SU-DHL-6 (cell line): ENCODE data around the gene ACOX3.
A peak's percentile ranks its signal among the peaks of the same experiment; 100 is the strongest.

Source experiments
- H2AFZ ChIP-seq: fragments of 200-600 bp; sonication (generic); 2 replicates; pipeline ENCODE4 v1.6.1; 2014; ENCODE audit warnings: low read depth, mild to moderate bottlenecking, moderate library complexity, mixed read lengths, antibody characterized with exemption, low read length; ENCODE audit not compliant: severe bottlenecking
- H3F3A ChIP-seq: fragments of 200-600 bp; shearing (Covaris generic); 2 replicates; pipeline ENCODE4 v1.6.0; 2016; ENCODE audit warnings: antibody characterized with exemption, mild to moderate bottlenecking; ENCODE audit not compliant: insufficient read depth
- H3K27ac ChIP-seq: fragments of 200-600 bp; sonication (generic); 2 replicates; pipeline ENCODE4 v1.5.1; 2016; ENCODE audit warnings: low read depth, mild to moderate bottlenecking, low read length, moderate library complexity, mixed read lengths
- H3K27me3 ChIP-seq: fragments of 200-600 bp; sonication (generic), shearing (Covaris generic); 2 replicates; pipeline ENCODE4 v1.6.0; 2014; ENCODE audit warnings: mild to moderate bottlenecking, low read length
- H3K36me3 ChIP-seq: fragments of 200-600 bp; sonication (generic); 2 replicates; pipeline ENCODE4 v1.6.1; 2014; ENCODE audit warnings: mild to moderate bottlenecking, low read length, mixed read lengths
- H3K4me2 ChIP-seq: fragments of 300-600, 200-600 bp; shearing (Covaris generic), sonication (generic); 2 replicates; pipeline ENCODE4 v1.6.0; 2014; ENCODE audit warnings: low read length, low read depth, mild to moderate bottlenecking; ENCODE audit not compliant: poor library complexity, severe bottlenecking
- H3K4me3 ChIP-seq: fragments of 200-600 bp; sonication (generic); 2 replicates; pipeline ENCODE4 v1.5.1; 2014; ENCODE audit warnings: antibody characterized with exemption, low read length, mild to moderate bottlenecking, mixed read lengths; ENCODE audit not compliant: insufficient read depth, poor library complexity, severe bottlenecking
- H3K79me2 ChIP-seq: fragments of 200-600 bp; sonication (generic); 2 replicates; pipeline ENCODE4 v1.6.1; 2014; ENCODE audit warnings: mild to moderate bottlenecking, low read length, moderate library complexity; ENCODE audit not compliant: insufficient read depth
- H3K9ac ChIP-seq: fragments of 200-600 bp; sonication (generic); 2 replicates; pipeline ENCODE4 v1.7.0; 2014; ENCODE audit warnings: mild to moderate bottlenecking, low read length
- H3K9me2 ChIP-seq: fragments of 200-600 bp; sonication (generic); replicated peaks from 2 replicates; pipeline ENCODE4 v1.6.1; 2014; ENCODE audit warnings: low read length; ENCODE audit not compliant: insufficient read depth
- H3K9me3 ChIP-seq: fragments of 200-600 bp; sonication (generic); 2 replicates; pipeline ENCODE4 v1.6.1; 2014; ENCODE audit warnings: low read length, mixed read lengths; ENCODE audit not compliant: insufficient read depth
- H4K20me1 ChIP-seq: fragments of 200-600 bp; sonication (generic); 2 replicates; pipeline ENCODE4 v1.6.1; 2014; ENCODE audit warnings: low read depth, mild to moderate bottlenecking, antibody characterized with exemption, low read length, moderate library complexity, mixed read lengths
- CTCF ChIP-seq: fragments of 200-600 bp; sonication (generic); IDR thresholded peaks from one replicate; pipeline ENCODE4 v1.5.1; 2017; ENCODE audit warnings: antibody characterized with exemption, mild to moderate bottlenecking, low read length, moderate library complexity; ENCODE audit not compliant: insufficient read depth, poor library complexity, severe bottlenecking
- EZH2phosphoT487 ChIP-seq: fragments of 200-600 bp; sonication (generic), shearing (Covaris generic); conservative IDR thresholded peaks from 2 replicates; pipeline ENCODE4 v1.6.1; 2018; ENCODE audit warnings: mild to moderate bottlenecking, antibody characterized with exemption, low read length, moderate library complexity, mixed read lengths

Gene ACOX3

DNA sequence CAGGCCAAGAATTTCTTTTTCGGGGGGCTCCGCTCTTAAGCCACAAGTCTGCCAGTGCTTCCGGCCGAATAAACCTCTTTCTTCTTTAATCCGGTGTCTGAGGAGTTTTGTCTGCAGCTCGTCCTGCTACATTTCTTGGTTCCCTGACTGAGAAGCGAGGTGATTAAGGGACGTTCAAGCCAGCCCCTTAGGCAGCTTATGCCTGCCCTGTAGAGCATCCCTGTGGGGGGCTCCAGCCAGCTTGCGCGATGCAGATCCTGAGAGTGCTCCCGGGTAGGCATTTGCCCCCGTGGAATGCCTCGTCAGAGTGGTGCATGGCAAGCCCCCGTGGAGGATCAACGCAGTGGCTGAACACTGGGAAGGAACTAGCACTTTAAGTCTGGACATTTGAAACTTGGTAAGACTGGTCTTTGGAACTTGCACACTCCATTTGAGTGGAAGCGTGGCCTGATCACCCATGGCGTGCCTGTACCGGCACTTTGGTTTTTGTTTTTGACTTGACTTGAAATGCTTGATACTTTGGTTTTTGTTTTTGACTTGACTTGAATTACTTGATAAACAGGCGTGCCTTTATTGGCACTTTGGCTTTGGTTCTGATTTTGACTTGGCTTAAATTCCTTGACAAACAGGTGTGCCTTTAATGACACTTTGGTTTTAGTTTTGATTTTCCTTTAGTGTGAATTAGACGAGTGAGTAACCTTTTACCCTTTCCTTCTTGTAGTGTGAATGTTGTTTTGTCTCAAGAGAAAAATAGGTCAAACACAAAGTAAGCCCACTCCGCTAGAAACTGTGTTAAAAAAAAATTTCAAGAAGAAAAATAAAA lies 6.1 kb downstream of the ACOX3 start:
- TF ChIP-seq CTCF: no peak
- TF ChIP-seq EZH2phosphoT487: no peak
- Histone ChIP-seq H4K20me1 (no peaks in the 10 kb centered on the region), H3K9me2 (no peaks in the 10 kb centered on the region), H3K9me3 (no peaks in the 10 kb centered on the region), H2AFZ (no peak overlapping the region), H3K9ac (no peak overlapping the region), H3K4me2 (peak overlapping the region; percentile 67), H3F3A (peaks cover 2% of the 10 kb centered on the region; the same call in 1 of the 2 replicates), H3K4me3 (no peak overlapping the region), H3K27me3 (no peaks in the 10 kb centered on the region), H3K36me3 (no peaks in the 10 kb centered on the region), H3K79me2 (peaks cover 41% of the 10 kb centered on the region), H3K27ac (no peak overlapping the region)

DNA sequence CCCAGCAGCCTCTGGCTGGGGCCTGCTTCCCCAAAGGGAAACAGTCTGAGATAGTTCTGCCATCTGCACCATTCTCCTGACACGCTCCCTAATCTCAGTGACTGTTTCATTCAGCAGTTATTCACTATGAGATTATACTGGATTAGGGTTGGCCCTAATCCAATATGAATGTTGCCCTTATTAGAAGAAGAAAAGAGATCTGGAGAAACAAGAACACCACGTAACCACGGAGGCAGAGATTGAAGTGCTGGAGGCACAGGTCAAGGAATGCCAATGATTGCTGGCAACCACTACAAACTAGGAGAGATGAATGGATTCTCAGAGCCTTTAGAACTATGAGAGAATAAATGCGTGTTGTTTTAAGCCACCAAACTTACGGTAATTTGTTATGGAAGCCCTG lies 7.4 kb downstream of the ACOX3 start:
- no peaks in the 10 kb centered on the region for H4K20me1 ChIP-seq
- no peak overlapping the region for H2AFZ ChIP-seq
- H3K9ac ChIP-seq: no peak overlapping the region
- no peaks in the 10 kb centered on the region for H3K9me3 ChIP-seq
- H3F3A ChIP-seq: no peaks in the 10 kb centered on the region
- no peaks in the 10 kb centered on the region for H3K9me2 ChIP-seq
- no peak overlapping the region for H3K4me3 ChIP-seq
- TF ChIP-seq EZH2phosphoT487 (no peak), CTCF (no peak)
- H3K36me3 ChIP-seq: no peaks in the 10 kb centered on the region
- H3K4me2 ChIP-seq: no peak overlapping the region
- H3K27ac ChIP-seq: no peak overlapping the region
- H3K27me3 ChIP-seq: no peaks in the 10 kb centered on the region
- H3K79me2 ChIP-seq: peaks cover 27% of the 10 kb centered on the region

DNA sequence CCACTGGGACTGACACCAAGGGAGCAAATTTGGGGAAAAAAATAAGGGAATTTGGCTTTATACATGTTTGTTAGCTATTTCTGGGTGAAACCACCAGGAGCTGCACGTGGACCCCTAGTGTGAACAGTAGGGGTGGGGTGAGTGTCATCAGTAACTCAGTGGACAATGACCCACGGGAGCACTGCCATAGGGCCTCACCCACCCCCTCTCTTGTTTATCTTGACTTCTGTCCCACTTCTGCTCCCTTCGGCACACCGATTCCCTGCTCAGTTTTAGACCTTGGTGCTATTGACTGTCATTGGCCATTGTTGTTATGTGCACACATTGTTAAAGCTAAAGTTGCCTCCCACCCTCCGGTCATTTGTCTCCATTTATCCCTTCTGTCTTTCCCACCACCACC lies 9.0 kb downstream of the ACOX3 start:
- no peak overlapping the region for H3K9ac ChIP-seq
- TF ChIP-seq CTCF (no peak), EZH2phosphoT487 (no peak)

More for the DNA sequence above, 9.0 kb downstream of the ACOX3 start:
- Histone ChIP-seq H3K79me2 (peaks cover 15% of the 10 kb centered on the region; the same call in 1 of the 2 replicates), H3K4me2 (no peak overlapping the region), H4K20me1 (no peaks in the 10 kb centered on the region), H3K36me3 (no peaks in the 10 kb centered on the region), H2AFZ (no peak overlapping the region), H3F3A (no peaks in the 10 kb centered on the region), H3K9me2 (no peaks in the 10 kb centered on the region), H3K9me3 (no peaks in the 10 kb centered on the region), H3K27me3 (no peaks in the 10 kb centered on the region), H3K27ac (no peak overlapping the region), H3K4me3 (no peak overlapping the region)
